Stimulated activated naive CD8-positive, alpha-beta T cell treated with anti-CD3 and anti-CD28 coated beads, Interleukin-15, amount 100 ng/mL, for 72 hours (primary cell): Measurements from ENCODE around the gene FMN2.
"Not testable (repeated sequence)": the region's sequence is repeated elsewhere in the genome, so short reads cannot be mapped to it uniquely, and the experiment has no call there.

Experiments
- ATAC-seq: fragments of 150-1000 bp; cut with Tn5 transposase; 2 replicates; pipeline ENCODE4 v1.10.0; 2021; ENCODE audit warnings: mild to moderate bottlenecking, moderate library complexity
- DNase-seq, 2 donors: peaks; one replicate each; pipeline ENCODE4 v3.0.0; 2021 to 2022
- H3K27ac Mint-ChIP-seq, 2 donors: one replicate each; pipeline ENCODE4 v1.8.0; 2022; ENCODE audit warnings: mild to moderate bottlenecking in 2 of 2, mixed read lengths in 2 of 2, moderate library complexity in 2 of 2
- H3K27me3 Mint-ChIP-seq: one replicate; pipeline ENCODE4 v1.8.0; 2022; ENCODE audit warnings: mixed read lengths
- H3K4me1 Mint-ChIP-seq: one replicate; pipeline ENCODE4 v1.8.0; 2022; ENCODE audit warnings: mild to moderate bottlenecking, mixed read lengths
- H3K4me3 Mint-ChIP-seq, 2 donors: one replicate each; pipeline ENCODE4 v1.8.0; 2022; ENCODE audit warnings: mild to moderate bottlenecking in 2 of 2, mixed read lengths in 2 of 2, moderate library complexity in 1 of 2
- H3K9me3 Mint-ChIP-seq, 2 donors: one replicate each; pipeline ENCODE4 v1.8.0; 2022; ENCODE audit warnings: mixed read lengths in 2 of 2

Gene FMN2

GRCh38 chr1:240148333-240148732 is 56.6 kb downstream of the FMN2 start:
- H3K27me3 Mint-ChIP-seq: no peaks in the 10 kb centered on the region
- H3K4me3 Mint-ChIP-seq: no peak overlapping the region
- no peak overlapping the region for H3K27ac Mint-ChIP-seq
- H3K4me1 Mint-ChIP-seq: no peaks in the 10 kb centered on the region
- ATAC-seq: no peak
- DNase-seq: no peak
- no peaks in the 10 kb centered on the region for H3K9me3 Mint-ChIP-seq

- Mint-ChIP-seq H3K9me3 (no peaks in the 10 kb centered on the region), H3K27me3 (no peaks in the 10 kb centered on the region), H3K4me3 (no peak overlapping the region), H3K4me1 (no peaks in the 10 kb centered on the region), H3K27ac (no peak overlapping the region)
- ATAC-seq (no peak), DNase-seq (no peak)
These were observed 57.9 kb downstream of the FMN2 start for GRCh38 chr1:240149484-240150094.

GRCh38 chr1:240151136-240151735 is 59.6 kb downstream of the FMN2 start:
- DNase-seq (no peak), ATAC-seq (no peak)
- no peaks in the 10 kb centered on the region for H3K4me1 Mint-ChIP-seq
- H3K9me3 Mint-ChIP-seq: no peaks in the 10 kb centered on the region
- H3K27me3 Mint-ChIP-seq: no peaks in the 10 kb centered on the region
- no peak overlapping the region for H3K27ac Mint-ChIP-seq
- H3K4me3 Mint-ChIP-seq: no peak overlapping the region

GRCh38 chr1:240152611-240153297 is 61.1 kb downstream of the FMN2 start:
- peak; percentile 35 for ATAC-seq
- no peaks in the 10 kb centered on the region for H3K4me1 Mint-ChIP-seq
- no peak for DNase-seq
- H3K27ac Mint-ChIP-seq: no peak overlapping the region
- H3K27me3 Mint-ChIP-seq: no peaks in the 10 kb centered on the region
- H3K9me3 Mint-ChIP-seq: no peaks in the 10 kb centered on the region
- no peak overlapping the region for H3K4me3 Mint-ChIP-seq

GRCh38 chr1:240155605-240156004 is 63.9 kb downstream of the FMN2 start:
- Mint-ChIP-seq H3K27me3 (no peaks in the 10 kb centered on the region), H3K4me1 (no peaks in the 10 kb centered on the region), H3K4me3 (no peak overlapping the region), H3K9me3 (no peaks in the 10 kb centered on the region), H3K27ac (no peak overlapping the region)
- DNase-seq: no peak
- no peak for ATAC-seq

GRCh38 chr1:240164742-240165141 is 73.1 kb downstream of the FMN2 start:
- Mint-ChIP-seq H3K27me3 (no peaks in the 10 kb centered on the region), H3K4me1 (no peaks in the 10 kb centered on the region), H3K4me3 (no peak overlapping the region), H3K9me3 (peaks cover 0 to 9% of the 10 kb centered on the region in 2 donors), H3K27ac (no peak overlapping the region)
- ATAC-seq: no peak
- no peak for DNase-seq

GRCh38 chr1:240169188-240169587 is 77.5 kb downstream of the FMN2 start:
- no peak overlapping the region for H3K4me3 Mint-ChIP-seq
- no peaks in the 10 kb centered on the region for H3K4me1 Mint-ChIP-seq
- no peak overlapping the region for H3K27ac Mint-ChIP-seq
- H3K27me3 Mint-ChIP-seq: peaks cover 8% of the 10 kb centered on the region
- ATAC-seq: no peak
- H3K9me3 Mint-ChIP-seq: peaks cover 0 to 15% of the 10 kb centered on the region in 2 donors
- no peak for DNase-seq

GRCh38 chr1:240170266-240170665 is 78.6 kb downstream of the FMN2 start:
- Mint-ChIP-seq H3K27ac (no peak overlapping the region), H3K4me1 (no peaks in the 10 kb centered on the region), H3K9me3 (peaks cover 0 to 5% of the 10 kb centered on the region in 2 donors), H3K27me3 (peaks cover 8% of the 10 kb centered on the region), H3K4me3 (no peak overlapping the region)
- DNase-seq (no peak), ATAC-seq (no peak)

GRCh38 chr1:240170806-240171205 is 79.1 kb downstream of the FMN2 start:
- Mint-ChIP-seq H3K4me3 (no peak overlapping the region), H3K9me3 (peaks cover 0 to 5% of the 10 kb centered on the region in 2 donors), H3K4me1 (no peaks in the 10 kb centered on the region), H3K27ac (no peak overlapping the region), H3K27me3 (peaks cover 8% of the 10 kb centered on the region)
- DNase-seq: no peak
- ATAC-seq: no peak

- H3K4me3 Mint-ChIP-seq: no peak overlapping the region
- no peak for DNase-seq
These were observed 80.2 kb downstream of the FMN2 start for GRCh38 chr1:240171907-240172306.

GRCh38 chr1:240173836-240174235 is 82.2 kb downstream of the FMN2 start:
- Mint-ChIP-seq H3K27me3 (peaks cover 8% of the 10 kb centered on the region), H3K9me3 (peaks cover 0 to 5% of the 10 kb centered on the region in 2 donors), H3K4me1 (no peaks in the 10 kb centered on the region), H3K27ac (no peak overlapping the region), H3K4me3 (no peak overlapping the region)
- ATAC-seq: no peak
- DNase-seq: no peak

More at GRCh38 chr1:240171907-240172306, 80.2 kb downstream of the FMN2 start:
- ATAC-seq: no peak
- peaks cover 8% of the 10 kb centered on the region for H3K27me3 Mint-ChIP-seq
- H3K9me3 Mint-ChIP-seq: peaks cover 0 to 5% of the 10 kb centered on the region in 2 donors
- no peak overlapping the region for H3K27ac Mint-ChIP-seq
- no peaks in the 10 kb centered on the region for H3K4me1 Mint-ChIP-seq

- Mint-ChIP-seq H3K27ac (no peak overlapping the region), H3K27me3 (peaks cover 8% of the 10 kb centered on the region), H3K4me3 (no peak overlapping the region), H3K9me3 (peaks cover 0 to 5% of the 10 kb centered on the region in 2 donors), H3K4me1 (no peaks in the 10 kb centered on the region)
- no peak for ATAC-seq
- no peak for DNase-seq
These were observed 83.1 kb downstream of the FMN2 start for GRCh38 chr1:240174734-240175133.

GRCh38 chr1:240178366-240178765 is 86.7 kb downstream of the FMN2 start:
- Mint-ChIP-seq H3K27me3 (no peaks in the 10 kb centered on the region), H3K9me3 (no peaks in the 10 kb centered on the region), H3K4me3 (no peak overlapping the region), H3K4me1 (no peaks in the 10 kb centered on the region), H3K27ac (no peak overlapping the region)
- no peak for ATAC-seq
- DNase-seq: no peak

- DNase-seq, H3K4me3 Mint-ChIP-seq, H3K27ac Mint-ChIP-seq, H3K4me1 Mint-ChIP-seq, H3K9me3 Mint-ChIP-seq, ATAC-seq: not testable (repeated sequence)
- H3K27me3 Mint-ChIP-seq: peaks cover 16% of the 10 kb centered on the region
These were observed 93.0 kb downstream of the FMN2 start for GRCh38 chr1:240184682-240185081.

GRCh38 chr1:240188139-240188538 is 96.5 kb downstream of the FMN2 start:
- Mint-ChIP-seq H3K27me3 (peaks cover 17% of the 10 kb centered on the region), H3K27ac (no peak overlapping the region), H3K9me3 (no peaks in the 10 kb centered on the region), H3K4me3 (no peak overlapping the region), H3K4me1 (peaks cover 5% of the 10 kb centered on the region)
- DNase-seq (no peak), ATAC-seq (no peak)

GRCh38 chr1:240189386-240189989 is 97.8 kb downstream of the FMN2 start:
- no peak for ATAC-seq
- H3K4me1 Mint-ChIP-seq: peaks cover 5% of the 10 kb centered on the region
- peaks cover 17% of the 10 kb centered on the region for H3K27me3 Mint-ChIP-seq
- peak; percentile 10 to 13 for DNase-seq
- no peak overlapping the region for H3K4me3 Mint-ChIP-seq
- H3K27ac Mint-ChIP-seq: no peak overlapping the region
- no peaks in the 10 kb centered on the region for H3K9me3 Mint-ChIP-seq
